M059J (cell line): ENCODE measurements around the gene LRSAM1. TPM values are rescaled to one million over a fixed set of nuclear protein-coding genes. Genes with fewer than 3 reads are reported as not detected.
A peak's percentile ranks its signal among the peaks of the same experiment; 100 is the strongest.
"Not testable (repeated sequence)": the region's sequence is repeated elsewhere in the genome, so short reads cannot be mapped to it uniquely, and the experiment has no call there.

Source experiments
- DNase-seq: peaks from one replicate; pipeline ENCODE4 v3.0.0-alpha.2; 2012; ENCODE audit warnings: low read depth
- total RNA-seq: library from RNA; depleted of rRNA; stranded (reverse); fragments of >200 nt; shearing (Covaris generic); gene quantifications from 2 replicates; pipeline ENCODE4 v1.2.3, GENCODE V29; 2014

Gene LRSAM1
- total RNA-seq, 1 experiment from 2014 or later: 12.4 TPM

- DNase-seq: peak; percentile 29
Measured at GRCh38 chr9:127457191-127457878, 6.0 kb downstream of the LRSAM1 start.

- no peak for DNase-seq
Measured at GRCh38 chr9:127458921-127459320, 7.6 kb downstream of the LRSAM1 start.

GRCh38 chr9:127463382-127463781, 12.1 kb downstream of the LRSAM1 start:
- no peak for DNase-seq

GRCh38 chr9:127463911-127464310, 12.6 kb downstream of the LRSAM1 start:
- DNase-seq: no peak

- DNase-seq: not testable (repeated sequence)
Measured at GRCh38 chr9:127466407-127466917, 15.2 kb downstream of the LRSAM1 start.

GRCh38 chr9:127467621-127468020, 16.3 kb downstream of the LRSAM1 start:
- DNase-seq: no peak

GRCh38 chr9:127470662-127471061, 19.4 kb downstream of the LRSAM1 start:
- no peak for DNase-seq

- no peak for DNase-seq
Measured at GRCh38 chr9:127473501-127473900, 22.2 kb downstream of the LRSAM1 start.

GRCh38 chr9:127473932-127474331, 22.6 kb downstream of the LRSAM1 start:
- DNase-seq: no peak

- DNase-seq: no peak
Measured at GRCh38 chr9:127474592-127474991, 23.3 kb downstream of the LRSAM1 start.

GRCh38 chr9:127479507-127480081, 28.3 kb downstream of the LRSAM1 start:
- no peak for DNase-seq

GRCh38 chr9:127482662-127483061, 31.4 kb downstream of the LRSAM1 start:
- no peak for DNase-seq

- DNase-seq: no peak
Measured at GRCh38 chr9:127485995-127486394, 34.7 kb downstream of the LRSAM1 start.

- no peak for DNase-seq
Measured at GRCh38 chr9:127488946-127489345, 37.6 kb downstream of the LRSAM1 start.

GRCh38 chr9:127489471-127490115, 38.3 kb downstream of the LRSAM1 start:
- DNase-seq: no peak

- DNase-seq: no peak
Measured at GRCh38 chr9:127490535-127491230, 39.4 kb downstream of the LRSAM1 start.

GRCh38 chr9:127491516-127491915, 40.2 kb downstream of the LRSAM1 start:
- no peak for DNase-seq

GRCh38 chr9:127492616-127493015, 41.3 kb downstream of the LRSAM1 start:
- DNase-seq: no peak

GRCh38 chr9:127493592-127494303, 42.4 kb downstream of the LRSAM1 start:
- DNase-seq: no peak

GRCh38 chr9:127494304-127494702, 43.0 kb downstream of the LRSAM1 start:
- no peak for DNase-seq

- DNase-seq: no peak
Measured at GRCh38 chr9:127495884-127496555, 44.7 kb downstream of the LRSAM1 start.
